GM19328 (cell line): Measurements from ENCODE around the gene MSMP.

Experiments
- ATAC-seq: cut with Tn5 transposase; IDR thresholded peaks from one replicate; pipeline ENCODE4 v1.9.1; 2021; ENCODE audit warnings: mild to moderate bottlenecking, moderate library complexity; ENCODE audit not compliant: unreplicated experiment

The MSMP gene

GRCh38 chr9:35771534-35771933 is 17.5 kb upstream of the MSMP start:
- no peak for ATAC-seq

- ATAC-seq, result no peak
Observed at GRCh38 chr9:35771075-35771433, 17.0 kb upstream of the MSMP start.

- ATAC-seq, result no peak
Observed at GRCh38 chr9:35769763-35770162, 15.7 kb upstream of the MSMP start.

GRCh38 chr9:35767458-35767857 is 13.4 kb upstream of the MSMP start:
- ATAC-seq, result no peak

GRCh38 chr9:35766997-35767396 is 12.9 kb upstream of the MSMP start:
- ATAC-seq, result no peak

- no peak for ATAC-seq
Observed at GRCh38 chr9:35763803-35764202, 9.7 kb upstream of the MSMP start.

GRCh38 chr9:35763181-35763580 is 9.1 kb upstream of the MSMP start:
- no peak for ATAC-seq

- no peak for ATAC-seq
Observed at GRCh38 chr9:35760651-35761050, 6.6 kb upstream of the MSMP start.

- no peak for ATAC-seq
Observed at GRCh38 chr9:35759795-35760194, 5.7 kb upstream of the MSMP start.

GRCh38 chr9:35758475-35759050 is 4.5 kb upstream of the MSMP start:
- ATAC-seq, result no peak

GRCh38 chr9:35757892-35758275 is 3.8 kb upstream of the MSMP start:
- ATAC-seq, result no peak

- ATAC-seq, result peak; percentile 34
Observed at GRCh38 chr9:35757226-35757891, 3.3 kb upstream of the MSMP start.

GRCh38 chr9:35756275-35757225 is 2.5 kb upstream of the MSMP start:
- peak; percentile 53 for ATAC-seq

GRCh38 chr9:35755071-35755470 is 995 bp upstream of the MSMP start:
- no peak for ATAC-seq

- ATAC-seq, result no peak
Observed at GRCh38 chr9:35753466-35753865, 610 bp downstream of the MSMP start.

GRCh38 chr9:35750256-35750531 is 3.9 kb downstream of the MSMP start:
- no peak for ATAC-seq

- peak; percentile 20 for ATAC-seq
Observed at GRCh38 chr9:35749515-35750255, 4.4 kb downstream of the MSMP start.

GRCh38 chr9:35748858-35749514 is 5.1 kb downstream of the MSMP start, which contains the start of the genes GBA2 and RGP1:
Gene GBA2 (minus strand): TSS chr9:35749228. CDS start chr9:35748704, 524 bp downstream.
Gene RGP1 (plus strand): TSS chr9:35749287. CDS start chr9:35749756, 469 bp downstream.
- peak; percentile 78 for ATAC-seq

GRCh38 chr9:35748242-35748857 is 5.7 kb downstream of the MSMP start:
- ATAC-seq, result no peak

GRCh38 chr9:35746583-35746982 is 7.5 kb downstream of the MSMP start:
- ATAC-seq, result no peak
